CD4-positive, alpha-beta T cell treated with Interleukin-2 at 100 ng/mL for 4 hours (primary cell): ENCODE data around the gene ANKEF1.
"Not testable (repeated sequence)": the region's sequence is repeated elsewhere in the genome, so short reads cannot be mapped to it uniquely, and the experiment has no call there.

Experiments used
- DNase-seq: peaks from one replicate; pipeline ENCODE4 v3.0.0-alpha.2; 2020; ENCODE audit warnings: low spot score

ANKEF1 gene

GRCh38 chr20:10033905-10034650 is 709 bp upstream of the ANKEF1 start:
- DNase-seq, result no peak

GRCh38 chr20:10036321-10036720 is 1.5 kb downstream of the ANKEF1 start:
- DNase-seq, result not testable (repeated sequence)

- no peak for DNase-seq
These were observed 5.5 kb downstream of the ANKEF1 start for GRCh38 chr20:10040070-10040975.

GRCh38 chr20:10042086-10042485 is 7.3 kb downstream of the ANKEF1 start:
- no peak for DNase-seq

- no peak for DNase-seq
These were observed 12.6 kb downstream of the ANKEF1 start for GRCh38 chr20:10047427-10047826.

GRCh38 chr20:10051185-10051584 is 16.4 kb downstream of the ANKEF1 start:
- DNase-seq, result no peak

GRCh38 chr20:10059006-10059405 is 24.2 kb downstream of the ANKEF1 start:
- DNase-seq, result no peak

- no peak for DNase-seq
These were observed 25.4 kb downstream of the ANKEF1 start for GRCh38 chr20:10060226-10060625.

- no peak for DNase-seq
These were observed 26.9 kb downstream of the ANKEF1 start for GRCh38 chr20:10061641-10062040.

GRCh38 chr20:10063482-10063881 is 28.7 kb downstream of the ANKEF1 start:
- DNase-seq, result no peak

GRCh38 chr20:10064611-10065010 is 29.8 kb downstream of the ANKEF1 start:
- no peak for DNase-seq

- no peak for DNase-seq
These were observed 30.5 kb downstream of the ANKEF1 start for GRCh38 chr20:10065154-10065833.

GRCh38 chr20:10067321-10067720 is 32.5 kb downstream of the ANKEF1 start:
- no peak for DNase-seq

- no peak for DNase-seq
These were observed 39.7 kb downstream of the ANKEF1 start for GRCh38 chr20:10074513-10074912.

GRCh38 chr20:10075606-10076005 is 40.8 kb downstream of the ANKEF1 start:
- no peak for DNase-seq

GRCh38 chr20:10076126-10077080 is 41.6 kb downstream of the ANKEF1 start:
- no peak for DNase-seq

- DNase-seq, result no peak
These were observed 42.3 kb downstream of the ANKEF1 start for GRCh38 chr20:10077081-10077471.

GRCh38 chr20:10077886-10078285 is 43.1 kb downstream of the ANKEF1 start:
- DNase-seq, result no peak

GRCh38 chr20:10078403-10078802 is 43.6 kb downstream of the ANKEF1 start:
- no peak for DNase-seq

- no peak for DNase-seq
These were observed 45.2 kb downstream of the ANKEF1 start for GRCh38 chr20:10079964-10080363.

- no peak for DNase-seq
These were observed 45.8 kb downstream of the ANKEF1 start for GRCh38 chr20:10080574-10080973.
